GM18505 (cell line): ENCODE data around the gene IER2.
"Not testable (repeated sequence)": the region's sequence is repeated elsewhere in the genome, so short reads cannot be mapped to it uniquely, and the experiment has no call there.

Source experiments
- ATAC-seq: cut with Tn5 transposase; IDR thresholded peaks from one replicate; pipeline ENCODE4 v1.9.1; 2021; ENCODE audit not compliant: unreplicated experiment
- POLR2A ChIP-seq: IDR thresholded peaks from 4 replicates; pipeline ENCODE4 v1.6.1; 2011; ENCODE audit warnings: borderline replicate concordance; ENCODE audit not compliant: insufficient read depth, insufficient read length; ENCODE audit errors: extremely low read depth

Gene IER2

DNA sequence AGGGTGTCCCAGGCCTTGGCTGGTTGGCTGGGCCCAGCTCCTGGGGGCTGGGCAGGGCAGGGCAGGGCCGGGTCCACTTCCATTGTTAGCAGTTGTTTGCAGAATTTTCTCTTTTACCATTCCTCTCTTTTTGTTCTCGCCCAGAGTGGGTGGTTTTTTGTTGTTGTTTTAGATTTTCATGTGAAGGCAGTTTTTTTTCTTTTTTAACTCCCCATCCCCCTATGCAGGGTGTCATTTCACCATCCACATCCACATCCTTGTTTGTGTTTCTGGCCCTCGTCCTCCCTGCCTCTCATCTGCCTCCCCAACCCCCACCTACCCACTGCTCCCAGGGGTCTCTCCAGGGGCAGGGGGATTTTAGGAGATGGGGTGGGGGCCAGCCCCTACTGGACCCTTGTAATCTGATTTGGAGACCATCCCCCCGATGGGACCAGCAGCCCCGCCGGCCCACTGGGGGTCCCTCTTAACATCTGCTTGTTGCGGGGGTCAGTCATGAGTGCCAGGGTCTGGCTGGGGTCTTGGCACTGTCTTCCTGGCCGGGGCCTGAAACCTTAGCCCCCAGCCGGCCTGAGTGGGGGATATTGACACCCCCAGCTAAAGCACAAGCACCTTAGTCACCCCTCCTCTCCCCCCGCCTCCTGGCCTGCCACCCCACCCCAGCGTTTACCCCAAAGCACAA lies 10.4 kb upstream of the IER2 start:
- no peak for ATAC-seq

DNA sequence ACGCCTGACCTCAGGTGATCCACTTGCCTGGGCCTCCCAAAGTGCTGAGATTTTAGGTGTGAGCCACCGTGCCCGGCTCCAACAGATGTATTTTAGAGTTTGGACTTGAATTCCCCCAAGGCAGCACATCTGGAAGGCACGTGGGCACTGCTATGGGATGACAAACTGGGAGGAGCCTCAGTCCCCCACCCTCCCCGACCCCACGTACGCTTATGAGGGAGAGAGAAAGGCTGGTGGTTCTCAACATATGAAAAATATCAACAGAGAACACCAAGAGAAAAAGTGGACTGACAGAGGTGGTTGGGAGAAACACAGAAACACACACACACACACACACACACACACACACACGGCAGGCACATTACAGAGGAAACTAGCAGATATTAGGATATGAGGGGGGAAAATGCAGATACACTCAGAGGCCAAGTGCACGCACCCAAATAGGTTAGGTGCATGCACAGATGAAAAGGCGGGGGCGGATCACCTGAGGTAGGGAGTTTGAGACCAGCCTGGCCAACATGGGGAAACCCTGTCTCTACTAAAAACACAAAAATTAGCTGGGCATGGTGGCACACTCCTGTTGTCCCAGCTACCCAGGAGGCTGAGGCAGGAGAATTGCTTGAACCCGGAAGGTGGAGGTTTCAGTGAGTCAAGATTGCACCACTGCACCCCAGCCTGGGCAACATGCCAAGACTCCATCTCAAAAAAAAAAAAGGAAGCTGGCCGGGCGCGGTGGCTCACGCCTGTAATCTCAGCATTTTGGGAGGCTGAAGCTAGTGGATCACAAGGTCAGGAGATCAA lies 3.2 kb upstream of the IER2 start:
- no peak for ATAC-seq
- no peak for TF ChIP-seq POLR2A

More for the DNA sequence above, 10.4 kb upstream of the IER2 start:
- TF ChIP-seq POLR2A, result no peak

DNA sequence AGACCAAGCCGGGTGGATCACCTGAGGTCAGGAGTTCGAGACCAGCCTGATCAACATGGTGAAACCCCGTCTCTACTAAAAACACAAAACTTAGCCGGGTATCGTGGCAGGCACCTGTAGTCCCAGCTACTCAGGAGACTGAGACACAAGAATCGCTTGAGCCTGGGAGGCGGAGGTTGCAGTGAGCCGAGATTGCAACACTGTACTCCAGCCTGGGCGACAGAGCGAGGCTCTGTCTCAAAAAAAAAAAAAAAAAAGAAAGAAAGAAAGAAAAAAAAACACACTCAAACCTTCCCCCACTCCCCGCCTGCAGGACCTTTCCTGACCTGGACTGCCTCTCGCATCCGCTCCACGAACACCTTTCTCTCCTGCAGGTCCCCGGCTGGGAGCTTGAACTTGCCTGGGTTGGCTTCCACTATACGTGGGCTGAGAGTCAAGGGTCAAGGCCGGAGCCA lies 1.0 kb upstream of the IER2 start:
- not testable (repeated sequence) for ATAC-seq

DNA sequence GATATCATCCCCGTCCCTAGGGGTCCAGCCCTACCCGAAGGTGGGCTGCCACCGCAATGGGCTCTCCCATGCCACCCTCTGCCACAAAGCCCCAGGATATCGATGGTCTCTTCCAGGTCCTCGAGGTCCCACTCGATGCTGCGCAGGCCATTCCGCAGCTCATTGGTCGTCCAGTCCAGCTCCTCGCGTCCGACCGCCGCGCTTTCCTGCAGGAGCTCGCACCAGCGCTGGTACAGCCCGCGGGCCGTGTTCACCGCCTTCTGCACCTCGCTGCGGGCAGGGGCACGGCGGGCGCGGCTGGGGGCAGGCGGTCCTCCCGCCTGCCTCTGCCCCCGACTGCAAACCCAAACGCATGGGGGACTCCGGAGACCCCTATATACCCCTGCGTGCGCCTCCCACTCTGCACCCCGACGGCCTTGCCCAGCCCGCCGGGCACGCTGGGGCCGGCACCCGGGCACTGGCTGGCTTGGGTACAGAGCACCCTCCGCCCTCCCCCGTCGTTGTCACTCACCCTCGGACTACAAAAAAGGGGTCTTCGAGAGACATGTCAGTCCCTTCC lies 504 bp upstream of the IER2 start:
- TF ChIP-seq POLR2A, result no peak
- no peak for ATAC-seq

DNA sequence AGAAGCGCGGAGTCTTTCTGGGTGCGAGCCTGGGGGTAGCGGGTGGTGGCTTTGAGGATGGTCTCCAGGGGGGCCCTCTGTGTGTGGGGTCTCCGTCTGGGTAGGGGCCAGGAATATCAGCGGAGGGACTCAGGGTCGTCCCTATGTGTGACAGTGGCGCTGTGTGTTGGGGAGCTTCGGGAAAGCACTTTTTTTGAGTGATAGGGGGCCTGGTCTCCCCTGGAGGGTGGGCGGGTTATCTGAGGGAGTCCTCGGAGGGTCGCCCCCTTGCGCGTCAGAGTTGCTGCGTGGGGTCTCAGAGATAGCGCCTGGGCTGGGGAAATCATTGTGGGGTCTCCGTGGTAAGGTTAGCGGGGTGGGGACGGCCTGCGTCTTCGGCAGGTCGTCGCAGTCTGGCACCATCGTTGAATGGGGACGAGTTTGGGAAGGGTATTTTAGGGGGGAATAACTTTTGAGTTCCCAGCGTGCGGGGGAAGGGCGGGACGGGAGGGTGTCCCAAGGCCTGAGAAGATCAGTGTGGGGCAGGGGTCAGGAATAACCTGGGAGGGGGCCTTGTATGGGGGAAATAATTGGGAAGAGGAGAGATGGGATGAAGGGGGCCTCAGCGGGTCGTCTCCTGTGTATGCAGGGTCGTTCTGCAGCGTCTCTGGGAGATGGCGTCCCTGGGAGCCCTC lies 857 bp downstream of the IER2 start:
- no peak for TF ChIP-seq POLR2A

DNA sequence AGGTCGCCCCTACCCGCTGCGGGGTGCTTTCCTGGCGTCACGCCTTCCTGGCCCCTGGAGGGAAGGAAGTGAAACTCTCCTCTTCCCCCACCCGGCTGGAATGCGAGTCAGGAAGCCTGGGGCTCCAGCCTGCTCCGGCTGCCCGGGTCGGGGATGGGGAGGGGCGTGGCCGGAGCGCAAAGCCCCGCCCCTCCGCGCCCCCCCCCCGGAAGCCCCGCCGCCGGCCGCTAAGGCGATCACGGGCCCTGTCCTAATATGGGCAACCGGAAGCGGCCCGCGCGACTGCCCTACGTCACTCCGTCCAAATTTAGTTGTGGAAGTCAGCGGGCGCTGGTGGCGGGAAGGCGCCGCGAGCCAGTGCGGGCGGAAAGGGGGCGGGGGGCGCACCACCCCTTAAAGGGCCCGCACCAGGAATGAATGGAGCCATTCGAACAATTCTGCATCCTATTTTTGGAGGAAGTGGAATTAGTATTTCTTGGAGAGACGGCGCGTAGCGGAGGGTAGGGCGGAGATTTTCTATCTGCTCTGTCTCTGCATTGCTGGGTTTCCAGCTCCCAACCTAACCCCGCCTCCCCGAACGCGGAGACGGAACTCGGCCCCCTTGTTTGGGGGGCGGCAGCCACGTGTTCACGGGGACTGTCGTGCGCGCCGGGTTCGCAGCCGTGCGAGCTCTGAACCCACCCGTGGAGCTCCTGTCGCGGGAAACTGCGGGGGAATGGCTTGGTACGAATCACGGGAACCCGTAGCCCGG lies 1.6 kb downstream of the IER2 start:
- TF ChIP-seq POLR2A, result peak; percentile 53
- ATAC-seq, result peak; percentile 37

More for the DNA sequence above, 857 bp downstream of the IER2 start:
- no peak for ATAC-seq

DNA sequence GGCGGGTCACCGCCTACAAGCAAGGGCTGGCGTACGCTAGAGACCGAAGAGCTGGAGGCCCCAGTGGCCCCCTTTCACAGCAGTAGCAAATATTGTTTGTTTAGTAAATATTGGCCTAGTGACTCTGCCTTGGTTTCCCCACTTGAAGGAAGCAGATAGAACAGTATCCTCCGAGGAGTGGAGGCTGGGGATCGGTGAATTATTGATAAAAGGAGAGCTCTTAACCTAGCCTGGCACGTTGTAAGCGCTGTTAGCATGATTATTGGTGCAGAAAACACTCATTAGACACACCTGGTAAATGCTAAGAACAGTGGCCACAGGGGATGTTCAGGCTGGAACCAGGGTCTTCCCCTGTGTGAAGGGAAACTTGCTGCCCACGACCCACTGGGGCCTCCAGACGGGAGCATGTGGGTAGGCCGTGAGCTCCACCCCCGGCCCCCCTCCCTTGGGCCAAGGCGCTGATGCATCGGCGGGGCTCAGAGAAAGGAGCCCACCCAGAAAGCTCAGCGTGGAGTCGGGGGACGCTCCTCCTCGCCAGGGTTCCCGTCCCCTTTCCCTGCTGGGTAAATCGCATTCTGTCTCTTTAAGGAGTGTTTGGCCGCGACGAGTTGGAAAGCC lies 2.3 kb downstream of the IER2 start:
- no peak for TF ChIP-seq POLR2A
- peak; percentile 5 for ATAC-seq

- peak; percentile 23 for ATAC-seq
- peak; percentile 100 for TF ChIP-seq POLR2A
These were observed 2.9 kb downstream of the IER2 start for GRCh38 chr19:13152974-13153568.

DNA sequence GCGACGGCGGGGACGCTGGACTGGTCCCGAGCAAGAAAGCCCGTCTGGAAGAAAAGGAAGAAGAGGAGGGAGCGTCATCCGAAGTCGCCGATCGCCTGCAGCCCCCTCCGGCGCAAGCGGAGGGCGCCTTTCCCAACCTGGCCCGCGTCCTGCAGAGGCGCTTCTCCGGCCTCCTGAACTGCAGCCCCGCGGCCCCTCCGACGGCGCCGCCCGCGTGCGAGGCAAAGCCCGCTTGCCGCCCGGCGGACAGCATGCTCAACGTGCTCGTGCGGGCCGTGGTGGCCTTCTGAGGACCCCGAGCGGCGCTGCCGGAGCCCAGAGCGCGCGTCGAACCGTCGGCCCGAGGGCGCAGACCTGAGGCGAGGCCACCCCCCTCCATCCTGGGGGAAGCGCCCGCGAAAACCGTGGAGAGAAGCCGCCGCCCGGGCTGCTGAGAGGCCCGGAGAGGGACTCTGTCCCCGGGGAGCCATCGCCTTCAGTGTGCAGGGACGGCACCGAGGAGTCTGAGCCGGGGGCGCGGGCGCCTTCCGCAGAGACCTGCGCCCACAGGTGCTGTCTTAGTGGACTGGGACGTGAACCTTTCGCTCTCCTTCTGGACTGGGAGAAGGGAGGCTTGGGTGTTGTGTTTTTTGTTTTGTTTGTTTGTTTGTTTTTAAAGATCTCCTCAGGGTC lies 3.5 kb downstream of the IER2 start:
- ATAC-seq, result no peak
- TF ChIP-seq POLR2A, result no peak

DNA sequence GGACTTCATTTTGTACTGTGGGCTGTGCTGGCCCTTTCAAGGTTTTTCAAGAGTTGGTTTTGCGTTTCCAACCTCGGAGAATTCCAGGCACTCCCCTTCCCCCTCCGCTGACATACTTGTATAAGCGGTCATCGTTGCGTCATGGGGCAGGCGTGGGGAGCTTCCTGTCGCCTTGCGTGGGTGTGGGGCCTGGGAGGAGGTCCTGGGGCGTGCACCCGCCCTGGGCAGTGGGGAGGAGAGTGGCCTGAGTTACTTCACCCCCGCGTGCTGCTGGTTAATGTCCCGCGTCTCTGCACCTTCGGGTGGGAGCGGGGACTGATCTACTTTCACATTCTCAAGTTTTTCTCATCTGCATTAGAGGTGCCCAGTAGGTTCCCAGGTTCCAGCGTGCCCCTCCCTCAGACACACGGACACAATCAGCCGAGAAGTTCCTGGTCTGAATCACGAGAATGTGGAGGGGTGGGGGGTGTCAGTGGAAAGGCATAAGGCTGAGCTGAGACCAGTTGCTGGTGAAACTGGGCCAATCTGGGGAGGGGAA lies 4.1 kb downstream of the IER2 start:
- no peak for ATAC-seq
- peak; percentile 55 for TF ChIP-seq POLR2A

DNA sequence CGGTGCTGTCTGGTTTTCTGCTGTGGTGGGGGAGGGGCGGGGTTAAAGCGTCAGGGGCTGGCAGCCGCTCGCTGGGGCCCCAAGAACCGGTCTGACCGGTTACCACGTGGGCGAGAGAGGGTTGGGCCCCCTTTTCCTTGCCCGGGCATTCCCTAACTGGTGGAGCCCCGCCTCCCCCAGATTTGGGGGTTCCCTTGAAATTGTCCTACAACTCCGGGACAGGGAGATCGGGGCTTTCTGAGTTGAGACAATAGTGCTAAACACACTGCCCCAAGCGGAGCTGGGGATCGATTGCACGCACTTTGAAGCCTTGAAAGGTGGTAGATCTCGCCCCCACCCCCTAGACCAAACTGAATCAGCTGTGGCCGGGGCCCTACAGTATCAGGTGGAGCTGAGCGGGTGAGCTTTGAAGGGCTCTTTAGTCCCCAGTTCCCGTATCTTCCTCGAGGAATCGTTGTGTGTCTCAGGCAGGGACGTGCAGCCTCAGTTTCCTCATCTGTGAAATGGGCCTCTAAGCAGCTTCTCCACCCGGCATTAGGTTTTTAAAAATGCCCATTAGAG lies 4.8 kb downstream of the IER2 start:
- ATAC-seq, result no peak
- TF ChIP-seq POLR2A, result peak; percentile 64
